Measurements from ENCODE around the gene HNF1A. TPM values are rescaled to one million over a fixed set of nuclear protein-coding genes. Genes with fewer than 3 reads are reported as not detected.

The HNF1A gene
- total and polyA plus RNA-seq, 4 donors: 8.2 to 19.8 (median 10.6) TPM

- H3K27ac ChIP-seq (ENCODE audit: low read depth in 1 of 2, low read length in 2 of 2): peak overlapping the region; percentile 79 to 90
- peak overlapping the region; percentile 63 to 77 for H3K9ac ChIP-seq (ENCODE audit: low read depth in 1 of 2, low read length in 2 of 2)
- TF ChIP-seq ATF3 (IDR thresholded peaks at IDR 0.05) (no peak), ZBTB33 (IDR thresholded peaks at IDR 0.05) (no peak), HNF4G (IDR thresholded peaks at IDR 0.05) (no peak)
- H3K4me3 ChIP-seq (ENCODE audit: low read depth in 1 of 3, low read length in 3 of 3): peak overlapping the region; percentile 42 to 85 (median 82)
- H3K4me1 ChIP-seq (ENCODE audit: control insufficient read depth in 4 of 4, insufficient read depth in 4 of 4, low read length in 3 of 4): peaks cover 7 to 54% (median 42%) of the 10 kb centered on the region in 4 donors
- H3K27me3 ChIP-seq (ENCODE audit: control insufficient read depth in 4 of 4, insufficient read depth in 4 of 4, low read length in 3 of 4): no peaks in the 10 kb centered on the region
- DNase-seq (ENCODE audit: low spot score): no peak
- WGBS: 35% methylated on average over 14 of the region's 14 CpGs
- H3K9me3 ChIP-seq (ENCODE audit: control insufficient read depth in 4 of 4, low read length in 3 of 4): no peaks in the 10 kb centered on the region
- H3K36me3 ChIP-seq (ENCODE audit: control insufficient read depth in 4 of 4, insufficient read depth in 3 of 4, low read depth in 1 of 4, low read length in 3 of 4): peaks cover 0 to 3% (median 3%) of the 10 kb centered on the region in 4 donors
Measured at GRCh38 chr12:120977531-120978295, 630 bp upstream of the HNF1A start.

DNA sequence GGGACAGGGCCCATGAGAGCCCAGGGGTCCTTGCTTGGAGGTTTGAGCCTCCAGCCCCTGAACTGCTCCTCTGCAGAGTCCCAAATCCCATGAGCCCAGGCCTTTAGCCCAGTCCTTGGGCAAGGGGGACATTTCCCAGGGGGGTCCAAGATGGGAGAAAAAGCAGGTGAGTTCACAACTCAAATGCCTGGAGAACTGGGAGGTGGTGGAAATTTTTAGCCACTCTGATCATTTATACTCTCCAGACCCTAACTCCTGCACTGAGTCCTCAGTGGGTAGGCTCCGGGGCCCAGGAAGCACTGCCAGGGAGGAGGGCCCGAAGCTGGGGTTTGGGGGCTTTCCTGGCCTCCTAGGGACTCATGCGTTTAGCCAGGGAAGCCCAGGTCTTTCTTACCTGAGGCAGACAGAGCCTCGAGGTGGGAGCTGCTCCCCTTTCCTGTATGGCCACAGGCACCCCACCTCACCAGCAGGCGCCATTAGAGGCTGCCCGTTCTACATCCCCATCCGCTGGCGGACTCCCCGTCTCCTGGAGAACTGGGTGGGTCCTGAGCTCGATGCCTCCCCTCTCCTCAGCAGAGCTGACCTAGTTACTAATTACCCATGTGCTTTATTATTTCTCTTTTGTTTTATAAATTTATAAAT lies 998 bp downstream of the HNF1A start:
- Histone ChIP-seq H3K27me3 (ENCODE audit: control insufficient read depth in 4 of 4, insufficient read depth in 4 of 4, low read length in 3 of 4) (no peaks in the 10 kb centered on the region), H3K4me1 (ENCODE audit: control insufficient read depth in 4 of 4, insufficient read depth in 4 of 4, low read length in 3 of 4) (peaks cover 12 to 54% (median 48%) of the 10 kb centered on the region in 4 donors), H3K4me3 (ENCODE audit: low read depth in 1 of 3, low read length in 3 of 3) (peak overlapping the region; percentile 72 to 85 (median 82)), H3K9me3 (ENCODE audit: control insufficient read depth in 4 of 4, low read length in 3 of 4) (no peaks in the 10 kb centered on the region), H3K27ac (ENCODE audit: low read depth in 1 of 2, low read length in 2 of 2) (peak overlapping the region; percentile 79 to 90), H3K9ac (ENCODE audit: low read depth in 1 of 2, low read length in 2 of 2) (peak overlapping the region; percentile 89 to 91), H3K36me3 (ENCODE audit: control insufficient read depth in 4 of 4, insufficient read depth in 3 of 4, low read depth in 1 of 4, low read length in 3 of 4) (no peaks in the 10 kb centered on the region)
- DNase-seq (ENCODE audit: low spot score): no peak
- 27% methylated on average over 10 of the region's 10 CpGs for WGBS
- TF ChIP-seq YY1 (IDR thresholded peaks at IDR 0.05) (peak; percentile 35), JUND (IDR thresholded peaks at IDR 0.05) (no peak), TAF1 (conservative IDR thresholded peaks at IDR 0.05) (no peak)

- Histone ChIP-seq H3K27me3 (ENCODE audit: control insufficient read depth in 4 of 4, insufficient read depth in 4 of 4, low read length in 3 of 4) (no peaks in the 10 kb centered on the region), H3K36me3 (ENCODE audit: control insufficient read depth in 4 of 4, insufficient read depth in 3 of 4, low read depth in 1 of 4, low read length in 3 of 4) (no peaks in the 10 kb centered on the region), H3K9ac (ENCODE audit: low read depth in 1 of 2, low read length in 2 of 2) (peak overlapping the region; percentile 89 to 91), H3K27ac (ENCODE audit: low read depth in 1 of 2, low read length in 2 of 2) (peak overlapping the region; percentile 79 to 90), H3K4me3 (ENCODE audit: low read depth in 1 of 3, low read length in 3 of 3) (peak overlapping the region; percentile 72 to 85 (median 82)), H3K4me1 (ENCODE audit: control insufficient read depth in 4 of 4, insufficient read depth in 4 of 4, low read length in 3 of 4) (peaks cover 16 to 60% (median 54%) of the 10 kb centered on the region in 4 donors), H3K9me3 (ENCODE audit: control insufficient read depth in 4 of 4, low read length in 3 of 4) (no peaks in the 10 kb centered on the region)
- WGBS: 23% methylated on average over 11 of the region's 11 CpGs
- no peak for DNase-seq (ENCODE audit: low spot score)
- peak; percentile 98 for TF ChIP-seq REST (IDR thresholded peaks at IDR 0.05)
- no peak for TF ChIP-seq FOXA2 (IDR thresholded peaks at IDR 0.05)
- TF ChIP-seq HNF4G (IDR thresholded peaks at IDR 0.05): no peak
- no peak for TF ChIP-seq FOXA1 (IDR thresholded peaks at IDR 0.05)
- no peak for TF ChIP-seq NR2F2 (IDR thresholded peaks at IDR 0.05)
- TF ChIP-seq MAX (IDR thresholded peaks at IDR 0.05): no peak
- no peak for TF ChIP-seq CTCF (IDR thresholded peaks at IDR 0.05; ENCODE audit: low read depth, low read length, missing input control)
- no peak for TF ChIP-seq JUND (IDR thresholded peaks at IDR 0.05)
- TF ChIP-seq RAD21 (IDR thresholded peaks at IDR 0.05): no peak
- TF ChIP-seq ATF3 (IDR thresholded peaks at IDR 0.05): no peak
- TF ChIP-seq RXRA (IDR thresholded peaks at IDR 0.05): peak; percentile 43 to 45
- TF ChIP-seq HNF4A (conservative IDR thresholded peaks at IDR 0.05): peak; percentile 70 to 71
Measured at GRCh38 chr12:120979862-120980696, 1.7 kb downstream of the HNF1A start.
